ENCODE results near the gene HNRNPA0. TPM values are rescaled to one million over a fixed set of nuclear protein-coding genes. Genes with fewer than 3 reads are reported as not detected.

Gene HNRNPA0
- total RNA-seq, 2 donors from 2014 or later, result 30.0 to 35.5 TPM

DNA sequence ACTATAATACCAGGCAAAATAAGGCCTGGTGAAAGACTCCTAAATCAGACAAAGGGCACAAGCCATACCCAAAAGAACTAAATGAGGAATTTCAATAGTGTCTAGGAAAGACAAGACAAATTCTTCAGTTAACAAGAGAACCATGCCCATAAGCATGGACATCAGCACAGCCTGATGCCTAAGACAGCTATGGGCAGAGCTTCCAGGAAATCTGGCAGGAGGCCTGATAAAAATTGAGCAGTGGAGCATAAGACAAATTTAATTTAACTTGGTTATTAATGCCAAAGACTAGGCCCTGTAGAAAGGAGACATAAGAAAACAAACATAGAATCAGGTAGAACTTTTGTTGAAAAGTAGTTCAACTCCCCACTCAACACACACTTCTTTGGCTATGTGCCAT lies 35.6 kb downstream of the HNRNPA0 start:
- H3K27me3 Mint-ChIP-seq, result no peaks in the 10 kb centered on the region
- H3K9me3 Mint-ChIP-seq, result peaks cover 4% of the 10 kb centered on the region
- no peaks in the 10 kb centered on the region for H3K36me3 Mint-ChIP-seq (ENCODE audit: low read depth)
- H3K4me3 Mint-ChIP-seq, result no peak overlapping the region
- no peak overlapping the region for H3K27ac Mint-ChIP-seq
- H3K4me1 Mint-ChIP-seq, result no peaks in the 10 kb centered on the region
- ATAC-seq (replicated peaks), result no peak

DNA sequence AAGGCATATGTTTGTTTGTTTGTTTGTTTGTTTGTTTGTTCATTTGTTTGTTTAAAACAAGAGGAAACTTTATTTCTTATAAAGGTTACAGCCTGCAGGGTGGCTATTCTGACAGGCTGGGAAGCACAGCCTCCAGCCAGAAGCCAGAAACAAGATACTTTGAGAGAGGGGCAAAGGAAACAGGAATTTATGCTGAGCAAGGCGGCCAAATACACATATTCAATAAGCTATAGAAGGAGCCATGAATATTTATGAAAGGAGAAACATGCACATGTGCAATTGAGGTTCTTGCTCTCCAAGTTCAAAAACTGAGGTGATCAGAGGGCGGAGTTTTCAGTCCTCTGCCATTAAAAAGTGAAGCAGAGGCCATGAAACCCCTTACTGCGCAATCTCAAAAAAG lies 37.8 kb downstream of the HNRNPA0 start:
- no peaks in the 10 kb centered on the region for H3K36me3 Mint-ChIP-seq (ENCODE audit: low read depth)
- no peaks in the 10 kb centered on the region for H3K4me1 Mint-ChIP-seq

GRCh38 chr5:137715456-137715855 lies 38.7 kb downstream of the HNRNPA0 start:
- peaks cover 11% of the 10 kb centered on the region for H3K9me3 Mint-ChIP-seq
- H3K4me3 Mint-ChIP-seq, result no peak overlapping the region
- no peak for ATAC-seq (replicated peaks)

More for the DNA sequence above, 37.8 kb downstream of the HNRNPA0 start:
- peaks cover 9% of the 10 kb centered on the region for H3K9me3 Mint-ChIP-seq
- H3K27ac Mint-ChIP-seq, result no peak overlapping the region
- no peak for ATAC-seq (replicated peaks)
- H3K27me3 Mint-ChIP-seq, result no peaks in the 10 kb centered on the region
- H3K4me3 Mint-ChIP-seq, result no peak overlapping the region

GRCh38 chr5:137714946-137715345 lies 39.2 kb downstream of the HNRNPA0 start:
- H3K9me3 Mint-ChIP-seq, result peaks cover 11% of the 10 kb centered on the region
- no peaks in the 10 kb centered on the region for H3K27me3 Mint-ChIP-seq
- ATAC-seq (replicated peaks), result no peak
- no peaks in the 10 kb centered on the region for H3K4me1 Mint-ChIP-seq
- no peaks in the 10 kb centered on the region for H3K36me3 Mint-ChIP-seq (ENCODE audit: low read depth)
- no peak overlapping the region for H3K4me3 Mint-ChIP-seq
- no peak overlapping the region for H3K27ac Mint-ChIP-seq

More at GRCh38 chr5:137715456-137715855, 38.7 kb downstream of the HNRNPA0 start:
- no peaks in the 10 kb centered on the region for H3K4me1 Mint-ChIP-seq
- H3K36me3 Mint-ChIP-seq (ENCODE audit: low read depth), result no peaks in the 10 kb centered on the region
- no peak overlapping the region for H3K27ac Mint-ChIP-seq
- no peaks in the 10 kb centered on the region for H3K27me3 Mint-ChIP-seq

DNA sequence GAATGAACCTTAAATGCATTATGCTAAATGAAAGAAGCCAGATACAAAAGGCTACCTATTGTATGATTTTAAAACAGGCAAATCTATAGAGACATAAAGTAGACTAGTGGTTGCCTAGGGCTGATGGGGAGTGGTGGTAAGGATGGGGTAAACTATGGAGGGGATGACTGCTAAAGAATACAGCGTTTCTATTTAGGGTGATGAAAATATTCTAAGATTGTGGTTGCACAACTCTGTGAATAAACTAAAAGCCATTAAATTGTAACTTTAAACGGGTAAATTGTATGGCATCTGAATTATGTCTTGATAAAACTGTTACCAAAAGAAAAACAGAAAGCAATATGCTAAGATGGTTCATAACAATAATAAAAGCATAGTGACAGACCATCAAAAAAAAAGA lies 39.7 kb downstream of the HNRNPA0 start:
- Mint-ChIP-seq H3K4me3 (no peak overlapping the region), H3K9me3 (peaks cover 11% of the 10 kb centered on the region), H3K27me3 (no peaks in the 10 kb centered on the region), H3K27ac (no peak overlapping the region), H3K36me3 (ENCODE audit: low read depth) (no peaks in the 10 kb centered on the region), H3K4me1 (no peaks in the 10 kb centered on the region)
- ATAC-seq (replicated peaks), result no peak

GRCh38 chr5:137712139-137712667 lies 42.0 kb downstream of the HNRNPA0 start:
- H3K9me3 Mint-ChIP-seq, result peaks cover 11% of the 10 kb centered on the region
- no peaks in the 10 kb centered on the region for H3K27me3 Mint-ChIP-seq
- ATAC-seq (replicated peaks), result no peak
- no peak overlapping the region for H3K4me3 Mint-ChIP-seq
- H3K27ac Mint-ChIP-seq, result no peak overlapping the region
- no peaks in the 10 kb centered on the region for H3K4me1 Mint-ChIP-seq
- H3K36me3 Mint-ChIP-seq (ENCODE audit: low read depth), result no peaks in the 10 kb centered on the region

GRCh38 chr5:137710086-137710485 lies 44.1 kb downstream of the HNRNPA0 start:
- ATAC-seq (replicated peaks), result no peak
- H3K9me3 Mint-ChIP-seq, result peaks cover 11% of the 10 kb centered on the region
- H3K27ac Mint-ChIP-seq, result no peak overlapping the region
- peaks cover 7% of the 10 kb centered on the region for H3K36me3 Mint-ChIP-seq (ENCODE audit: low read depth)
- H3K4me1 Mint-ChIP-seq, result no peaks in the 10 kb centered on the region
- H3K27me3 Mint-ChIP-seq, result no peaks in the 10 kb centered on the region
- no peak overlapping the region for H3K4me3 Mint-ChIP-seq

DNA sequence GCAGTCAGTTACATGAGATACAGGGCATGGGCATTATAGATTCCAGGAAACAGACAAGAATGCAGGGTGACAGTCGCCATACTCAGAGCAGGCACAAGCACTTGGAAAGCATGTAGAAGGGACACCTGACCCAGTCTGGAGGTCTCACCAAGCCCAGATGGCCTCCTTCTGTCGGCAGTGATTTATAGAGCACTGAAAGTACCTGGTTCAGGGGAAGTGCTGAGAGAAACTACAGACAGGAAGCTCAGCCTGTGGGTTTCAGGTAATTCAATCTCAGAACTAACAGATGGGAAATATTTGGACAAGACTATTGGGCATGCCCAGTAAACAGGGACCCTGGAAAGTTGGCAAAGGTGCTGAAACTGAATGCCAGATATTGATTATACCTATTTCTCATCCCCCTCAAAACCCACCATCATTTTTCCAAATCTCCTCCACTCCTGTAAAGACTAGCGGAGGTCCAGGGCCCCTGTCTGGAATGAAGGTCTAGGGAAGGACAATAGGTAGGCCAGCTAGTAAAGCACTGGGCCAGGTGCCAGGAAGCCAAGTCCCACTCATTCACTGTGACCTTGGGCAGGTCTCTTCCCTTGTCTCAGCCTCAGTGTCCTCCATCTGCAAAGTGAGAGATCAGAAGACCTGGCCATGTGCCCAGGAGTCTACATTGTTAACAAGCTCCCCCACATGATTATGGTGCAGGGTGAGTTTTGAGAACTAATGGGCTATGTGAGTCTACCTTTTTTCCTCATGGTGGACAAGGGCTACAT lies 45.2 kb downstream of the HNRNPA0 start:
- H3K27me3 Mint-ChIP-seq, result no peaks in the 10 kb centered on the region
- H3K27ac Mint-ChIP-seq, result no peak overlapping the region
- peaks cover 7% of the 10 kb centered on the region for H3K36me3 Mint-ChIP-seq (ENCODE audit: low read depth)
- no peak overlapping the region for H3K4me3 Mint-ChIP-seq
- no peak for ATAC-seq (replicated peaks)
- H3K9me3 Mint-ChIP-seq, result peaks cover 7% of the 10 kb centered on the region
- H3K4me1 Mint-ChIP-seq, result no peaks in the 10 kb centered on the region

DNA sequence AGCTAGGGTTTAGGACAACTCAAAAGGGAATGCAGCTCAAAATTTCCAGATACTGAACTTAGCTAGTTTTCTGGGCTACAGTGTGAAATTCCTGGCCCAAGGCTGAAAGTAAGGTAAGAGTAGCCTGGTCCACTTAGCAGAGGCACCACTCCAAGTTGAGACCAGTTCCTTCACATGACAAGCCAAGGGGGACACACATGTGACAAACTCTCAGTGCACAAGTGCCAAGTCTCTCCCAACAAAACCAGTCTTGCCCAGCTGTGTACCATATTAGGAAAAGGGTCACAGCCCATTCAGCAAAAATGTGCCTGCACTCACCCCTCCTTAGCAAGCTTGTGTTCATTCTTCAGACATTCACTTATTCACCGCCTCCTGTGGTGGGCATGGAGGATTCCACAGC lies 46.1 kb downstream of the HNRNPA0 start:
- peaks cover 7% of the 10 kb centered on the region for H3K36me3 Mint-ChIP-seq (ENCODE audit: low read depth)
- no peaks in the 10 kb centered on the region for H3K27me3 Mint-ChIP-seq
- no peak overlapping the region for H3K27ac Mint-ChIP-seq
- H3K4me1 Mint-ChIP-seq, result no peaks in the 10 kb centered on the region
- H3K9me3 Mint-ChIP-seq, result peaks cover 7% of the 10 kb centered on the region
- ATAC-seq (replicated peaks), result no peak
- H3K4me3 Mint-ChIP-seq, result no peak overlapping the region

DNA sequence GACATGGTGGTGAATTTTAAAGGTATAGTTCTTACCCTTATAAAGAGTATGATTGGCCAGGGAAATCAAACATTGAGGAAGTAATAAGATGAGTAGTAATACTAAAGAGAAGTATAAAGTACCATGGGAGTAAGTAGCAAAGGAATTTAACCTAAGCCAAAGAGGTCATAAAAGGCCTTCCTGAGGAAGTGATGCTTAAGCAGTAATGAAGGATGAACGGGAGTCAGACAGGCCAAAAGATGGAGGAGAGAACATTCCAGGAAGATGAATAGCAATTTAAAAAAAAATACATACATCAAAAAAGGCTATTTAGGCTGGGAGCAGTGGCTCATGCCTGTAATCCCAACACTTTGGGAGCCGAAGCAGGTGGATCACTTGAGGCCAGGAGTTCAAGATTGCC lies 47.3 kb downstream of the HNRNPA0 start:
- Mint-ChIP-seq H3K36me3 (ENCODE audit: low read depth) (peaks cover 7% of the 10 kb centered on the region), H3K4me3 (no peak overlapping the region), H3K27me3 (no peaks in the 10 kb centered on the region), H3K9me3 (peaks cover 3% of the 10 kb centered on the region), H3K4me1 (no peaks in the 10 kb centered on the region), H3K27ac (no peak overlapping the region)
- ATAC-seq (replicated peaks), result no peak

- Mint-ChIP-seq H3K36me3 (ENCODE audit: low read depth) (peaks cover 7% of the 10 kb centered on the region), H3K9me3 (no peaks in the 10 kb centered on the region), H3K27ac (peak overlapping the region; percentile 15), H3K4me3 (no peak overlapping the region), H3K4me1 (no peaks in the 10 kb centered on the region), H3K27me3 (no peaks in the 10 kb centered on the region)
- ATAC-seq (replicated peaks), result no peak
These were observed 49.1 kb downstream of the HNRNPA0 start for GRCh38 chr5:137705106-137705505.

- Mint-ChIP-seq H3K27me3 (no peaks in the 10 kb centered on the region), H3K9me3 (no peaks in the 10 kb centered on the region), H3K36me3 (ENCODE audit: low read depth) (peaks cover 7% of the 10 kb centered on the region), H3K4me1 (no peaks in the 10 kb centered on the region), H3K27ac (no peak overlapping the region), H3K4me3 (no peak overlapping the region)
- ATAC-seq (replicated peaks), result no peak
These were observed 50.6 kb downstream of the HNRNPA0 start for GRCh38 chr5:137703565-137703964.

DNA sequence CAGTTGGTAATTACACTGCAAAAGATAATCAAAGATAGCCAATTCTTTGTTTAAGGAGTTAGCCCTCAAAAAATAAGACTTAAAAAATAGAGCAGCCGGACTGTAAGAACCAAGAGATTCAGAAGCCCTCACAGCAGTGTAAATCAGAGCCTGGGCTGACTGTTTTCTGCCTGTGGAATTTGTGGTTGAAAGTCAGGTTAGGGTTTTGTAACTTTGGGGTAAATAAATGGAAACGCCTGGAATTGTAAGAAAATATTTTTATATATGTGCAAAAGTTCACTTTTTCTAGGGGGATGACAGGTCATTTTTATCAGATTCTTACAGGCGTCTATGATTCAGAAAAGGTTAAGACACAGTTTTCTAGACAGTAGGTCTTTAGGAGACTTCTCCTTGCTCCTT lies 53.9 kb downstream of the HNRNPA0 start:
- Mint-ChIP-seq H3K9me3 (no peaks in the 10 kb centered on the region), H3K4me3 (no peak overlapping the region), H3K27me3 (no peaks in the 10 kb centered on the region), H3K36me3 (ENCODE audit: low read depth) (peaks cover 7% of the 10 kb centered on the region), H3K4me1 (peaks cover 22% of the 10 kb centered on the region), H3K27ac (no peak overlapping the region)
- no peak for ATAC-seq (replicated peaks)

DNA sequence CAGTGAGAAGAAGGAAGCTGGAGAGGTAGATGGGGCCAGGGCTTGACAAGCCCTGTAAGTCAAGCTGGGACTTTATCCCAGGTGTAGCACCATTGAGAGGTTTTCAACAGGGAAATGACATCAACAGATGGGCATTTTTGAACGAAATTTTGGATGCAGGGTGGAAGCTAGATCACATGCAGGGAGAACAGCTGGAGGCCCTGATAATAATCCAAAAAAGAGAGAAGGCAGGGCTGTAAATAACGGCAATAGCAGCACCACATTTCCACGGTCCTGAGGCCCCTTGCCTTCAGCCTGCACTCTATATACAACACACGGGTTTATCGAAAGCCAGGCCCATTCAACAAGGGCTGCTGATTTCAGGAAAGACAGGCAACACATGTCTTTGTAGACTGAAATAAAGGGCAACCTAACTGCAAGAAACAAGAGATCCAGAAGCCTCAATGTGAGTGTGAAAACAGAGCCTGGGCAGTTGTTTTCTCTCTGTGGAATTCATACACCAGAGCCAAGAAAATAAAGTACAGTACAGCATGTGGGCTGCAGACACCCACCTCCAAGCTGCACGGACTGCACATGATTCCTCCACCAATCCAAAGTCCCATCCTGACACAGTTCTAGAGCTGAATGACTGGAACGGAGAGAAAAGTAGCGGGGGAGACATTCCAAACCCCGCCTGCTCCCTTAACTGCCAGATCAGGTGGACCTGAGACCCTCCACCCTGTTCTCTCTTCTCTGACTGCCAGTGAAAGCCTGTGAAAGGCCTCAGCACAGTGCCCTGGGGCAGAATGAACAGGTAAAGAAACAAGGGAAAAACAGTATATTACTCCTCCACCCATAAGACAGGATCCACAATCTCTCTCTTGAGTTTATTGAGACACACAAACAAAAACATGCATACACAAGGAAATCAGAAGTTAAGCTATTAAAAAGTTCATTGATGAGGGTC lies 54.6 kb downstream of the HNRNPA0 start:
- Mint-ChIP-seq H3K36me3 (ENCODE audit: low read depth) (peaks cover 6% of the 10 kb centered on the region), H3K9me3 (no peaks in the 10 kb centered on the region), H3K27ac (peak overlapping the region; percentile 18), H3K4me1 (peaks cover 28% of the 10 kb centered on the region), H3K4me3 (no peak overlapping the region), H3K27me3 (no peaks in the 10 kb centered on the region)
- no peak for ATAC-seq (replicated peaks)
